ENCODE results near the gene SORCS3.

GRCh38 chr10:104989880-104990279 lies 348.8 kb downstream of the SORCS3 start:
- TF ChIP-seq CTCF (IDR thresholded peaks at IDR 0.05) (no peak), POLR2A (IDR thresholded peaks at IDR 0.05) (no peak), POLR2AphosphoS5 (IDR thresholded peaks at IDR 0.05) (no peak), EP300 (IDR thresholded peaks at IDR 0.05) (no peak)

Measured in sigmoid colon (tissue), 4 donors.